ENCODE results near the gene TMEM43.
A peak's percentile ranks its signal among the peaks of the same experiment; 100 is the strongest.

Gene TMEM43

DNA sequence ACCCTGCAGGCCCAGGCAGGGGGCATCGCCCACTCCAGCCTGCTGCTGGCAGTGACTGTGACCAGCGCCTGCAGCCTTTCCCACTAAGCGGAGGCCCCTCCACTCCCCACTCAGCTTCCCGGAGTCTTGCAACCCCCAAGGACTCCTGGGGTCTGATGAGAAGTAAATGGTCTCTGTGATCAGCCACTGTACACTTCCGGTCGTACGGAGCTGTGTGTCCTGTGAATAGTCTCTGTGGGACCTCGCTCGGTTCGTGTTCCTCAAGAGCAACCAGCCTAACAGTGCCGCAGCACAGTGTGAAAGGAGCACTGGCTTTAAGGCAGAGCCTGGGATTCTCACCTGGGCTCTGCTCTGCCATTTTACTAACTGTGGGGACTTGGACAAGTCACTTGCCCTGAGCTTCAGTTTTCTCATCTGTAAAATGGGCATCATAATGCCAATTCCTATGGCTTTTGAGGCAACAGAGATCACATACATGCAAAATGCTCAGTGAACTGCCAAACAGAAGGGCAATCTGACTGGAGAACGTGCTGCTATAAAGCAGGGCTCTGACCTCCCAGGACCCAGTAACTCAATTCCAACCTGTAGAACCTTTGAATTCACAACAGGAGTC, 26.7 kb downstream of the TMEM43 start:
- no peak for DNase-seq (ENCODE audit: low spot score)

DNA sequence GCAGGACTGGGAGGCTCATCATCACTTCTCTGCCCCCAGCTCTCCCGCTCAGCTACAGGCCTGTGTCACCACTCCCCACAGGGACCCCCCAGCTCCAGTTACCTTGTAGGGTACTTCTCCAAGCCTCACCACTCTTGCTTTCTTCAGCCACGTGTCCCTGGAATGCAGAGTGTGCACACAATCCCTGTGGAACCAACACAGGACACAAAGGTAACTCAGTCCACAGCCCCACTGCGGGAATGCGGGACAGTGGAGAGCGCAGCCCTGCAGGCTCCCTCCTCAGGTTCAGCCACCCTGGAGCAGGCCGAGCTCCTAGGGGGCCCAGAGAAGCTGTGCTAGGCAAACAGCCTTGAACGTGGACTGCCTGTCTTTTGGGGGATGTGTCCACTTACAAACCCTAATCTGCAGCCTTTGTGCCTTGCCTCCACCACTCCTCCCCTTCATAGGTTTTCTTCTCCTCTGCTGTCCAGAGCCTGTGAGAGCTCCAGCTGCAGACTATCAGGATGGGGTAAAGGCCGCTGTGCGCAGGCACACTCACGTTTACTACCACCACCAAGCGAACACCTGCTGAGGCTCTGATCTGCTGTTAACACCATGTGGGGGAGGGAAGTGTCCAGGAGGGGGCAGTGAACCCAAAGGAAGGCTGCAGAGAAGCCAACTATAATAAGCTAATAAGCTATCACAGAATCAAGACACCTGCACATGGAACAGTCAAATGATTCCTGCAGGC, 27.5 kb downstream of the TMEM43 start:
- DNase-seq (ENCODE audit: low spot score) = peak; percentile 16

DNA sequence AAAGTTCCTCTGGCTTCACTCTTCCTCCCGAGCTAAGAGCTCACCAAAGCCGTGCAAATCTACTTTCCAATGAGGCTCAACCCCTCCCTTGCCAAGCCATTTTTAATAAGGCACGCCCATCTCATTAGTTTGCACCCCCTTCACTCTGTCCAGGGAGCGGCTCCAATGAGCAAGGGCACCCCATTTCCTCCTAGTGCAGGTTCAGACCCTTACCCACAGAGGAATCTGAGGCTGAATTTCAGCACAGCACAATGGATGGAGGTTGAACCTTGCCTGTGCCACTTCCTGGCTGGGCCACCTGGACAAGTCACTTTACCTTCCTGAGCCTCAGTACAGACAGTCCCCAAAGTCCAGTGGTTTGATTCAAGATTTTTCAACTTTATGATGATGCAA, 28.1 kb downstream of the TMEM43 start:
- DNase-seq (ENCODE audit: low spot score) = no peak

DNA sequence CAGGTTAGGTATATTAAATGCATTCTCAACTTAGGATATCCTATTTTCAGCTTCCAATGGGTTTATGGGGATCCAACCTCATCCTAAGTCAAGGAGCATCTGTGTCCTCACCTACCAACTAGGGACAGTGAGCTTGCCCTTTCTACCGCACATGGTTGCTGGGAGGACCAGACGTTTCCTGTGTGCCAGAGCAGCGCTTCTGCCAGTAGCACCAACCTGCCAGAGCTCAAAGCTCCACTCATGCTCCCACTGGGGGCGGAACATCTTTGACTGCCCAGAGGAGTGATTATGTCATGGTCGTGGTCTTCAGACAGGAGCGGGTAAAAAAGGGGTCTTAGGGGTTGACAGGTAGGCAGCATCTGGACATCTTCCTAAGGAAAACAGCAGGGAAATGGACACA, 28.8 kb downstream of the TMEM43 start:
- no peak for DNase-seq (ENCODE audit: low spot score)

DNA sequence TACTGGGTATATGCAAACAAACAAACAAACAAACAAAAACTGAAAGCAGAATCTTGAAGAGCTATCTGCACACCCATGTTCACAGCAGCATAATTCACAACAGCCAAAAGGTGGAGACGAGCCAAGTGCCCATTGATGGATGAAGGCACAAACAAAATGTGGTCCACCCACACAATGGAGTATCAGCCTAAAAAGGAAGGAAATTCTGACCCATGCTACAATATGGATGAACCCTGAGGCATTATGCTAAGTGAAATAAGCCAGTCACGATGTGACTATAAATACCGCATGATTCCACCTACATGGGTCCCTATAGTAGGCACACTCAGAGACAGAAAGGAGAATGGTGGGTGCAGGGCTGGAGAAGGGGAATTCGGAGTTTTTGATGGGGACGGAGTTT, 29.4 kb downstream of the TMEM43 start:
- no peak for DNase-seq (ENCODE audit: low spot score)

DNA sequence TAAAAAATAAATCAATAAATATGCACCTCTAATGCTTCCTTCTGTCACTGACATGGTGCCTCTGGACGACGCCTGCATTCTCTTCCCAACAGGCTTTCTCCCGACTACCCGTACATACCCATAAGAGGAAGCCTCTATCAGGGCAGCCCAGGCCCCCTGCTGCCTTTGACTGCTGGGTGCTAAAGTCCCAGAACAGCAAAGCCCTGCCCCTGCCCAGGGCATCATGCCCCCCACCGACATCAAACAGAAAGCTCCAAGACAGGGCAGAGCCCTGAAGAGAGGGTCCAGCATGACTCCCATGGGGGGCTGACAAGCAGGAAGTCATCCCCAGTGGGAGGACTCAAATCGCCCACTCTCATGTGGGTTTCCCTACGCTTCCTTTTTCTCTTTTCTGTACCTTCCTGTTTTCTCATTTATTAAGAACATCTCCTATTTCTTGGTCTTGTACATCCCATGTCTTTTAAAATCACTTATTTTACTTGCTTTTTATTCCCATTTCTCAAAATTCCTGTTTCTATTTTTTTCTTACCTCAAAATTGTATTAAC, 30.1 kb downstream of the TMEM43 start:
- no peak for DNase-seq (ENCODE audit: low spot score)

DNA sequence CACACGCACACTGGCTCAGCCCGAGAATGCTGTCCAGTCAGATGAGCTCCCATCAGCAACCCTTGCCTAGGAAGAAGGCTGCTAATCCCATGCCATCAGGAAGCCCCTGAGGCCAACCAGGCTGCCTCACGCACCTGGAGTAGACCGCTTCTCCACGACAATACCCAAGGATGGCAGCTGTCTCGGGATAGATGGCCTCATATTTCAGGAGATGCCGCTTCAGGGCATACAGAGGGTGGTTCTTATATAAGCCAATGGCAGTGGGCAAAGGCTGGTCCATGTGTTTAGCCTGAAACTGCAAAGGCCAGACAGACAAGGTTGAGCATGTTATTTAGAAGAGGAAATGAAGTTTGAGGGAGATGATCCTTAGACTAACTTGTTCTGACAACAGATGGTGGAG, 31.3 kb downstream of the TMEM43 start:
- no peak for DNase-seq (ENCODE audit: low spot score)

DNA sequence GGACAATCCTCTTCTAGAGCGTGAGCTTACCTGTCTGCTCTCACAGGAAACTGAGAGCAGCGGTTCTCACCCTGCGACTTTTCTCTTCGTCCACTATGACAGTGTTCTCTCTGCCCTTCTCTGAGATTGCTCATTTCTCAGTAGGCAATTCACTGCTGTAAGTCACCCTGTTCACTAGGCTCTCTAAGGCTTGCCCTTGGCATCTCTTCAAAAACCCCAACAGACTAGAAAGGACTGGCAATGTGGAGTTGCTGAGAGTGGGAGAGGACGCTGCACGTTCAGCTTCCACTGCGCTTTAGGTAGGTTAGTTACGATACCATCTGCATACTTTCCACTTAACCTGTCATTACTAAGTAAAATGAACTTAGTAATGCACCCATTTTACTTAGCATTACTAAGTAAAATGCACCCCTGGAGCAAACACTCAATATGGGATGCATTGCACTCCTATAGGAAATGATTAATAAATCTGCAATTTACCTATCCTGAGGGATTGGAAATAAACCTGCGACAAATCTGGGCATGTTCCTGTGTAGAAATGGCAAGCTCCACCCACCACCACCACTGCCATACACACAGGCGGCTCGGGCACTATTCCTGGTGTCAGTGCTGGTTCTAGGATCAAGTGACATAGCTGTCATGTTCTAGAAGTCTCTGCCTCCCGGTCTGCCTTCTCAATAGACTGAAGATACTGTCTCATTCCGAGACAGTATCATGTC, 32.1 kb downstream of the TMEM43 start:
- DNase-seq (ENCODE audit: low spot score) = no peak

DNA sequence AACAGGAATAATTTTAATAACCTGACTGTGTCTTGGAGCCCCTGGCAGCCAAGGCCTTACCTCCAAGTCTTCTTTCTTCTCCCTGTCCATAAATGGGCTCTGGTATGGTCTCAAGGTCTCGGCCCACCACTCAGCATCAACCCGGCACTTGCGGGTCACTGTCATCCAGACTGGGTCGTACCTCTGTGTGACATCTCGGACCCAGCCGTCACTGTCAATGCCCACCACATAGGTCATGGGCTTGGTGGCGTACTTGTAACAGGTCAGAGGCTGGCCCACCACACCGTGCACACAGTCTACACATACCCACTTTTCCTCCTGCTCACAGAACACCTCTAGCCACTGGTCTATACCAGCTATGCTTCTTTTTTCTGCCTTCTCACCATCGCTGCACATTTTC, 33.1 kb downstream of the TMEM43 start:
- no peak for DNase-seq (ENCODE audit: low spot score)

DNA sequence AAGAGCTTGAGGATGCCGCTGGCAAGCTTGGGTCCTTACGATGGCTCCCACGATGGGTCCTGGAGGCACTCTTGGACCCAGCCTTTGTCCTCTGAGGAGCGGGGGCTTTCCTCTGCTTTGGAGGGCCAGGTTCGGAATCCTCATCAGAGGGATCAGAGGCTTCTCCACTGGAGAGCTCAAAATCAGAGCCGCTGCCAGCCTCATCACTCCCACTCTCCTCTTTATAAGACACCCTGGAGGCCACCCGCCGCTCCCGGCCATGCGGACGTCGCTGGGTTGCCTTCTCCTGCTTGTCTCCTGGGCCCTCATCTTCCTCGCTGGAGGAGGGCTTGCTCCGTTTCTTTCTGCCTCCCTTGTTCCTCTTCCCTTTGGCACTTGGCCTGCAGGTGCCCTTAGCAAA, 33.5 kb downstream of the TMEM43 start:
- DNase-seq (ENCODE audit: low spot score) = no peak

DNA sequence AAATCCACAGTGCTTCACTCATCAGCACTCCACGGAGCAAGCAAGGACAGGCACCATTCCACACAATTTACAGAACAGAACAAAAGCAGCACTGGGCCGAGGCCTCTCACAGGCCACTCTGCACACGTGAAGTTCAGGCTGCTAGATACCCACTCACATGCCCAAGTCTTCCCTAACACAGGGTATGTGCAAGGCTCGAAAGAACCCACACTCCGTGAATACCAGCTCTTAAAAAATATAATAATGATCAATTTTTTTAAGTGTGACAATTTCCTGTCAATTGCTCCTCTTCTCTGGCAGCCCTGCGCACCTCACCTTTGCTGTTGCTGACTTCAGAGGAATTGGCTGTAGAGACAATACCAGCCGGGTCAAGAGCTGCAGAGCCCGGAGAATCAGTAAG, 34.6 kb downstream of the TMEM43 start:
- no peak for DNase-seq (ENCODE audit: low spot score)

DNA sequence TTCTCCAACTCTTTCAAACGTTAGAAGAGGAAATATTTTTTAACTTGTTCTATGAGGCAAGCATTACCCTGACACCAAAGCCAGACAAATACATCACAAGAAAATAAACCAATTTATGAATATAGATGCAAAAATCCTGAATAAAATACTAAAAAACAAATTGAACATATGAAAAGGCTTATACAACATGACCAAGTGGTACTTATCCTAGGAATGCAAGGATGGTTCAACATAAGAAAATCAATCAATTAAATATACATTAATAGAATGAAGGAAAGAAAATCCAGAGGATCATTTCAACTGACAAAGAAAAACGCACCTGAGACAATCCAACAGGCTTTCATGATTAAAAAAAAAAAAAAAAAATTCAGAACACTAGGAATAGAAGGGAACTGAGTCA, 36.4 kb downstream of the TMEM43 start:
- DNase-seq (ENCODE audit: low spot score) = no peak

DNA sequence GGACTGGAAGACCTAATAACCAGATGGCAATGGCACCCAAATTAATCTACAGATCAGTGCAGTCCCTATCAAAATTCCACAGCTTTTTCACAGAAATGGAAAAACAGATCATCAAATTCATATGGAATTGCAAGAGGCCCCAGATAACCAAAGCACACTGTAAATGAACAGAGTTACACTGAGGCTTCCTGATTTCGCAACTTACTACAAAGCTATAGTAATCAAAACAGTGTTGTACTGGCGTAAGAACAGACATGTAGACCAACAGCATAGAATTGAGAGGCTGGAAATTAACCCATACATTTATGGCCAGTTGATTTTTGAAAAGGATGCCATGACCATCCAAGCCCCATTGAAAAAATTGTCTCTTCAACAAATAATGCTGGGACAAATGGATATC, 37.3 kb downstream of the TMEM43 start:
- no peak for DNase-seq (ENCODE audit: low spot score)

DNA sequence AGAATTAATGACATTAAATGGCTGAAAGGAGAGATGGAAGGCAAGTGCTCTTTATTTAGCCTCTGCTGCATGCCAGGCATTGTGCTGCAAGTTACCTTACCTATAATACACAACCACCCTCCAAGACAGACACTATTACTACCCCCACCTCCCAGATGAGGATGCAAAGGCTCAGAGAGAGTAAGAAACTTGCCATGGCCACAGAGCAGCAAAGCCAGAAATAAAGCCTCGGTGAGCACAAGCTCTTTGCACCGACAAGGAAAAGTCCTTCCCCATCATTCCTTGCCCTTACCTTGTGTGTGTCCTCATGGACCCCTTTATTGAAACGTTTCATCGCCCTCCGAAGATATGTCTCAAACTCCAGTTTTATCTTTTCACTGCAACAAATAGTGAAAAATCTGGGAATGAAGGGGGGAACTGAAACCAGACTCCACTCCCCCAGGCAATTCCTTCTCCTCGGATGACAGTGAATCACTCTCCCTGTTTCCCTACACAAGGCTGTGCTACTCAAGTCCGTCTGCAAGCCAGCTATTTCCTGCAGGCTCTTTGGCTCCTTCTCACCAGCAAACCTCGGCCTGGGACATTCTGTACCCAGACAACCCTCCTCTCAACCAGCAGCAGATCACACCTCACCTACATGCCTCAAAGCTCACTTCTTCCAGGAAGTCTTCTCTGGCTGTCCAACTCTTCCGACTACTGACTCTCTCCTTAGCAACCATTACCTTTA, 42.2 kb downstream of the TMEM43 start:
- DNase-seq (ENCODE audit: low spot score) = no peak

DNA sequence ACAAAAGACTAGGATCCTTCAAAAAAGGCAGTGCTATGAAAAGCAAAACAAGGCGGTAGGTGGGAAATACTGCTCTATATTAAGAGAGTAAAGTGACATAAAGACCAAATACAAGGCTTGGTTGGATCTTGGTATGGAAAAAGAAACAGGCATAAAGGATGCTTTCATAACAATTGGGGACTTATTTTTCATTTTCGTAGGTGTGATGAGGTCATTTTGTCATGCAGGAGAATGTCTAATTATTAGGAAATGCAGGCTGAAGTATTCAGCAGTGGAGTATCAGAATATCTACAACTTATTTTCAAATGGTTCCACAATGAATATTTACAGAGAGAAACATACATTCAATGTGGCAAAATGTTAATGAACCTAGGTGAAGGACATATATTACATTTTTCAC, 44.6 kb downstream of the TMEM43 start:
- DNase-seq (ENCODE audit: low spot score) = no peak

DNA sequence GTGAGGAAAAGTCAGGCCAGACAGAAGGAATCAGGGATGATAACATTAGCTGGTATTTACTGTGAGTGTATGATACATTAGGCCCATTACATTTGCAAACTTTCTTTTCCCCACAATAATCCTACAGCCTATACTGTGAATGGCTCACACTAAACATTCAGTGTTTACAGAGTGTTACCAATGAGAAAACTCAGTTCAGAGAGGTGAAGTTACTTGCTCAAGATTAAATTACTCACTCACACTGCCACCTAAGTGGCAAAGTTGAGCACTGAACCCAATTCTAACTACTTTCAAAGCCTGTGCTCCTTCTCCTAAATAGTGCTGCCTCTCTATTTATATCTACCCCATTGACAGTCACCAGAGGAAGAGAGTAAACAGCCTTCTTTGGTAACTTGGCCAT, 45.0 kb downstream of the TMEM43 start:
- no peak for DNase-seq (ENCODE audit: low spot score)

DNA sequence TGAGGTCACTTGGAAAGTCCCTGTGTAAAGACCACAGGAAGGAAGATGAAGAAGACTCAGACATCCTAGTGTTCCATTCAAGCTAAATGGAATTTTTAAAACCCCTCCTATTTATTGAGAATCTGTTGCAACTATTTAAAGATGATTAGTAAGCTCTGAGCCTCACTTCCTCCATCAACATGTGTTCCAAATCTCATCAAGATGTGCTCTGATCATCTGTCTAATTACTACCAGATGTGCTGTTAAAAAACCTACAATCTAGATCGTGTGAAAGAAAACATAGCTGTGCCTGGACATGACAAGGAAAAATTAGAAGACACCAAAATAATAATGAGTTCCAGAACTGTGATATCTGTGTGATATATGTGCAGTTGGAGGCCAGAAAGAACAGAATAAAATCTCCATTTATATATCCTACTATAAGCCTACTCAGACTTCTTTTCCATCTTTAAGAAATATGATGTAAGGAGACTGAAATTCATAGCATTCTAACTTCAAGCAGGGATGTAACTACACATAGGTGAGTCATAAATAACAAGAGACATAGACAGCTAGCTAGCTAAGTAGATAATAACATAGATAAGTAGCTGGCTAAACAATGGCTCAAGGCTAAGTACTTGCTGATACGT, 45.8 kb downstream of the TMEM43 start:
- no peak for DNase-seq (ENCODE audit: low spot score)

DNA sequence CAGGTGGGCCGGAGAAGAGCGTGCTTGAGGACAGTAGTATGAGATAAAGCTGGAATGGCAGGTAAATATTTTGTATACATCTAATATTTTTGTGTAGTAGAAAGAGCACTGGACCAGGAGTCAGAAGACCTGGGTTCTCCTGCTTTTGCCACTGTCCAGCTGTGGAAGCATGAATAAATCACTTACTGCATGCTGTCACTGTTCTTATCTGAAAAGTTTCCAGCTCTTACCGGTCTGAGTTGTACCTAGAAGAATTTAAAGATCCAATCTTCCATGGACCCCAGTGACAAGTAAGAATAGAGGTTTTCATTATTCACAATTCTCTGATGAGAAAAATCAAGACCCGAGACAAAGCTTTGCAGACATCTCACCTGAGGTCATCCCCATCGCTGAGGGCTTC, 47.6 kb downstream of the TMEM43 start:
- no peak for DNase-seq (ENCODE audit: low spot score)

DNA sequence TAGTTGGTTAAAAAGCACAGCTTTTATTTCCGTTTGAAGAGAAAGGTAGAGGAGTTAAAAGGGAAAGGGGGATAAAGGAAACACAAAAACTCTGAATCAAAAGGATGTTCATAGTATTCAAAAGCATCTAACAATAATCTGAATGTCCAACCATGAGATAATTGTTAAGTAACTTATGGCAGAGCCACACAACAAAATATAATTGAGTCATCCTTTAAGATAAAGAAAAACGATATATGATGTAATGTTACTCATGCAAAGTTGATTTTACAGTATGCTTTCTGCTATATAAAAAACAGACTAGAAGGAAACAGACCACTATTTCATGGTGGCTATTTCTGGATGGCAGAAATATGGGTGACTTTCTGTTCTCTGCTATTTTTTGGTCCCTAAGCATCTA, 49.6 kb downstream of the TMEM43 start:
- DNase-seq (ENCODE audit: low spot score) = no peak

DNA sequence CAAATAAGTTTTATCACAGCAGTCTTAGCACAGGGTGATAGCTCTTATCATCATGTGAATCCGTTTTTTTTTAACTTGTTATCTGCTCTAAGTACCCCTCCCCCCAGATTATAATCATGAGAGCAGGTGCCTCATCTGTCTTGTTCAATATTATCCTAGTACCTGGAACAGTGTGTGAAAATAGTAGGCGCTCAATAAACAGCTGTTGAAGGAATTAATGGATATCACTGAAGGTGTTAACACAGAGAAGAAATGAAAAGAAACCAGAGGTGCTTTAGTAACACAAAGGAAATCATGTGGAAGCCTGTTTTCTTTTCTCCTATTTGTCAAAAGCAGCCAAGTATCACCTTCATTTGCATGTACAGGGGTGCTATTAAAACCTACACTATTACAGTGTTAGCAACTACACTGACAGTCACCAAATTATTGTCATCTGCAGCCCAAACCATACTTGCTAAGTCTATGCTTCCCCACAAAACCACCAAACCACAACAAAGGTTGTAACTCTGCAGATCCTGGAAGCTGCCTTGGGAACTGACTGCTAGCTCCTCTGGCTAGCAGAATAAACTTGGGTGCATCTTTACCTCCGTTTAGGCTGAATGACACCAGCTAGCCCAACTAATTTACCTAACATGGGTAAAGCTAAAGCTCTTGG, 50.7 kb downstream of the TMEM43 start:
- no peak for DNase-seq (ENCODE audit: low spot score)

DNA sequence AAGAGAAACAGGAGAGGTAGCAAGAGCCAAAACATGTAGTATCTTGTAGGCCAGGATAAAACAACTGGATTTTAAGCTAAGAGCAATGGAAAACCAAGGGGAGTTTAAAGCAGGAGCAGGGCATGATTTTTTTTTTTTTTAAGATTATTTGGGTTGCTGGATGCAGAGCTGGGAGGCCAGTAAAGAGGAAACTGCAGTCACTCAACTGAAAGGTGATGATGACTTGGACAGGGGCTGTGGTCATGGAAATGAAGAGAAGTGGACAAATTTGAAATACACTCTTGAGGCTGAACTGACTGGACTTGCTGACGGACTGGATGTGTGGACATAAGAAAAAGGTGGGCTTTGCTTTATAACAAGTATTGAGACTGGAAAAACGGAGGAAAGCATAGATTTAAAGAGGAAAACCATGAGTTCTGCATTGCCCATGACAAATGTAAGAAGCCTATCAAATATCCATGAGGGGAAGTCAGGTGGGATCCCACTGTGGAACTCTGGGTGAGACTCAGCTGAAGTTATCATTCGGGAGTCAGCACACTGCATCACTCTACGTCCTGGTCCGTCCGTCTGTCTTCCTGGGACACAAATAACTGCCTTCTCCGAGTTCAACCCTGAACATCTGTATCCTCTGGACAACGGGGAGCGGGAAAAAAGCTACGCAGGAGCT, 52.9 kb downstream of the TMEM43 start:
- no peak for DNase-seq (ENCODE audit: low spot score)
